GM21786 (cell line): Measurements from ENCODE around the gene ATL2.
"Not testable (repeated sequence)": the region's sequence is repeated elsewhere in the genome, so short reads cannot be mapped to it uniquely, and the experiment has no call there.

Source experiments
- ATAC-seq: cut with Tn5 transposase; IDR thresholded peaks from one replicate; pipeline ENCODE4 v1.9.1; 2021; ENCODE audit not compliant: unreplicated experiment

Gene ATL2

GRCh38 chr2:38274286-38275276 is 102.5 kb downstream of the ATL2 start:
- ATAC-seq: no peak

- ATAC-seq: no peak
Observed at GRCh38 chr2:38271697-38272096, 105.4 kb downstream of the ATL2 start.

GRCh38 chr2:38269421-38269820 is 107.7 kb downstream of the ATL2 start:
- ATAC-seq: no peak

GRCh38 chr2:38268691-38269327 is 108.3 kb downstream of the ATL2 start:
- no peak for ATAC-seq

DNA sequence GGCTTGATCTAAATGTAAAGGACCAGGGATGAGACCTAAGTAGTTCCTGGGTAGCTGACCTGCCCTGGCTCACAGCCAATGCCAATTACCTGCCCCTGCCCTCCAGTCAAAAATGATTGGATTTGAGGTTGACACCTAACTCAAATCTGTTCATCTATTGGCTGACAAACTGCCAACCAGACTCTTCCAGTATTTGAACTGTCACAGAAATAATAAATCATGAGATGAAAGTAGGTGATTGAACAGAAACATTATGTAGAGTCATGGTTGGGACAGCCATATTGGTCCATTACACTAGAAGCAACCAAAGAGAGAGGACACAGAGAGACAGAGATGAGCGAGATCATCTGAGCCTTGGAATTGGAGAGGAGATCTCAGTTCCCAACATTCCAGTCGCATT is 109.1 kb downstream of the ATL2 start:
- ATAC-seq: no peak

DNA sequence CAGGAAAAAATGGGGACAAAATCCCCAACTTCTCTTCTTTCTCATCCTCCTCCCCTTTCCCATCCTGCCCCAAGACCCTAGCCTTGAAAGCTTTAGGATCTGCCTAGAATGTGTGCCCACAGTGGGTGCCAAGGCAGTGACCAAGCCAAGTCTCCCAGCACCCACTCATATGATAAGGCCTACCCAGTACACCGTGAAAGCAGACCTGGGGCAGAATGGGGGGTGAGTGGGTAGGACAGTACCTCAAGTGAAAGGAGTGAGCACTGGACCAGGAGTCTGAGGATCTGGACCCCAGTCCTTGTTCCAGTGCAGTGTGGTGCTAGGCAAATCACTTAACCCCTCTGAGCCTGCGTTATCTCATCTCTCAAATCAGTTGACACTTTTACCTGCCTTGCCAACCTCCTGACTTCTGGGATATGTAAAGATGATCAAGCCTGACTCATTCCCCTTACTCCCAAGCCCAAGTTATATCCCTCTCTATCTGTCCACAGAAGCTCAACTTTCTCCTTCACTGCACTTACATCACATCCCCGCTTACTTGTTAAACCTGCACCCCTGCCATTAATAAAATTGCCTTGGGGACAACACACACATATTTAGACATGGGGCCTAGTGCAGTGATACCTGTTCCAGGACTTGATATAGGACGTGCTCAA is 109.7 kb downstream of the ATL2 start:
- no peak for ATAC-seq

GRCh38 chr2:38266382-38267061 is 110.6 kb downstream of the ATL2 start:
- no peak for ATAC-seq

DNA sequence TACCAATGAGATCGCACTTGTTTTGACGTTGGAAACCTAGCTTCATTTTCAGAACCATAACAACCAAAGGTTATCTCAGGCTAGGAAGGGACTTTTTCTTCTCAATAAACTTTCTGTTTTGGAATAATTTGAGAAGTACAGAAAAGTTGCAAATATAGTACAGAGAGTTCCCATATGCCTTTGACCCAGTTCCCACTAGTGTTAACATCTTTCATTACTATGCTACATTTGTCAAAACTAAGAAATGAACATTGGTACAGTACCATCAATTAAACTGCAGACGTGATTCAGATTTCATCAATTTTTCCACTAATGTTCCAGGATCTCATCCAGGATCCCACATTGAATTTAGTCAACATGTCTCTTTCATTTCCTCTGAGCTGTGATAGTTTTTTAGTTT is 111.6 kb downstream of the ATL2 start:
- no peak for ATAC-seq

DNA sequence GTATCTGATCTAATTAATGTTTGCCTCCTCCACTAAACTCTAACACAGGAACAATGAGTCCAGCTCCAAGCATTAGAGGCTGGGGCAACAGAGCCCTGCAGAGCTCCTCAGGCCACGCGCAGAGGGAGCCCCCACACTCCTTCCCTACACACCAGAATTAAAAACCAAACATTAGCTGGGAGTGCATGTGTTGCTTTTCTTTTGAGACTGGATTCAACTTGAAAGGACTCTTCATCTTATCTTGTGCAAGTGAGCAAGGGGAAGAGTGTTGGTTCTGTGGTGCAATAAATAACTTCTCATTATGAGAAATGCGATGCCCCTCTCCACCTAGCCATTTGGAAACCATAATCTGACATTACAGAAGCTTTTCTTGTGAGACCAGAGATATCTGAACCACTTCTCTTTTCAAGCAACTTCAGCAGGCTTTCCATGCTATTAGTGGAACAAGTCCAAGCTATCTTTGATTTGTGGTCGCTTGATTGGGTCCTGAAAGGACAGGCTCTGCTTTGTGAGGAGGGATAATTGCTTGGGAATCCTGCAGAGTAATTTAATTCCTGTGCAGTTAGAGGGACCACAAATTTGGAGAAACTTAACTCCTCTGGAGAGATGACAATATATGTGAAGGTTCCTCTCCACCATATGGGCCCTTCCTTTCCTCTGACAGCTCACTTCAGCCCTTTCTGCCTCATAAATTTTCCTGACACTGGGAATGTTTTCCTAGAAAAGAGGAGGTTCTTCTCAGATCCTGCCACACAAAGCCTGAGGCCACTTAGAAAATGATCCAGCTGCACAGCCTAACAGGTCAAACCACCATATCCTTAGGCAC is 112.5 kb downstream of the ATL2 start:
- ATAC-seq: no peak

GRCh38 chr2:38263293-38263692 is 113.8 kb downstream of the ATL2 start:
- no peak for ATAC-seq

DNA sequence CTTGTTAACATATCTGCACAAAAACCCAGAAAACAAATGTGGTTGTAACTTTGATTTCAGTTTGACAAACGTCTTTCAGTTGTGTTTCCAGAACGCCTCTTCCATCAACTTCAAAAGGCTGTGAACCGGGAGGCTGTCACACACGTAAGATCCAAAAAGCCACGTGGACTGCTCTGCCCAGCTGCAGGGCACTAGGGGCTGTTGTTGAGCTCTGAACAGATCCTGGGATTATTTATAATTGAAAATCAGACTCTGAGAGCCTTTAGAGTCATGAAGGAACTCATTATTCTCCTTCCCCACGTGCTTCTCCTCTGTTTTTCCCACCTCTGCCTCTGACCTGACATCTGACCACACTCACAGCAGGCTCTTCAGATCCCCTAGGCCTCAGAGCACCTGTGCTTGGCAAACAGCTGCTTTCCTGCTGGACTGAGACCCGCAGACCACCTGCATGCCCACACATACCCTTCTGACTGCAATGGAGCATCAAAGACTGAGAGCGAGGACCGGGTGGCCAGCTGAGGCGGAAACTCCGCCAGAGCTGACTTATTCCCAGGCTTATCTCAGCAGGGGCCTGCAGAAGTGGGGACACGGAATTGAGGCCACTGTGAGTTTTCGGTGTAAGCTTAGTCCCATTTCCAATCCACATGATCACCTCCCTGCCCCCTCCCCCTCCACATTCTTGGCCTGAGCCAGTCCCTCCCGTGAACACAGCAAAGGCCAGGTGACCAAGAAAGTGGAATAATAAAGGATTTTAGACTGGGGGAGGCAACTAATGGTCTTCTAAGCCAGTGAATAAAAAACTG is 114.8 kb downstream of the ATL2 start:
- ATAC-seq: no peak

DNA sequence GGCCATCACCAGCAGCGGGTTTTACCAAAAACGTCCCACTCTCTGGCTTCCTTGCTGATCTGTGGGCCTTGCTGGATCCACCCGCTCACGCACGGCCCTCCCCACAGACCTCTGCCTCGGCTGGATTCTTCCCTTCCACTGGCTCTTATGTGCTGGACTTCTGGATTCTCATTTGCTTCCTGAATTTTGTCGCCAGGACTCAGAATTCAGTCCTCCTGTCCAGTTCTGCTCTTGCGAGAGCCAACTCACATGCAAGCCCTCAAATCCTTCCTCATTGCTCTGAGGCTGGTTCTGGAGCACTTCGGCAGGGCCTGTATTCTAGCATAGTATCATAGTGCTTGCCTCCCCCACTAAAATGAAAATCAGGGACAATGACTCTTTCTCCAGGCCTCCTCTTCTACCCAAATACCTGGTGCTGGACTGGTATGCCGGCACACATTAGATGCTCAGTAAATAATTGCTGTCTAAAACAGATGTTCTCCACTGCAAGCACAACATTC is 115.5 kb downstream of the ATL2 start:
- ATAC-seq: no peak

DNA sequence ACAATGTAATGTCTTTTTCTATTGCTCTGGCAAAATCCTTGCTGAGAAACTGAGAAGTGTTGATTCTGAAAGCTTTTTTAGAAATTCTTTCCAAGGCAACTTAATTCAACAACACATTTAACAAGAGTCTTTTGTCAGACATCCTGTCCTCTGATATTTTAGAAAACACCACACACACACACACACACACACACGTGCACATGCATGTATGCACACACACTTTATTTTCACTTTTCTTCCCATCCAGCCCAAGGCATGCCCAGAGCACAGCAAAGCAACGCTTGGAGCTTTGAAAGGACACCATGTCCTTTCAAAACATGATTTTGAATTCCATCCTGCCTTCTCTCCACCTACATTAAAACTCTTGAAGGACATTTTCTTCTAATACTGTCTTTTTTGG is 116.1 kb downstream of the ATL2 start:
- no peak for ATAC-seq

- no peak for ATAC-seq
Observed at GRCh38 chr2:38260469-38260868, 116.6 kb downstream of the ATL2 start.

GRCh38 chr2:38259311-38259710 is 117.8 kb downstream of the ATL2 start:
- ATAC-seq: no peak

GRCh38 chr2:38257680-38258079 is 119.4 kb downstream of the ATL2 start:
- ATAC-seq: not testable (repeated sequence)

DNA sequence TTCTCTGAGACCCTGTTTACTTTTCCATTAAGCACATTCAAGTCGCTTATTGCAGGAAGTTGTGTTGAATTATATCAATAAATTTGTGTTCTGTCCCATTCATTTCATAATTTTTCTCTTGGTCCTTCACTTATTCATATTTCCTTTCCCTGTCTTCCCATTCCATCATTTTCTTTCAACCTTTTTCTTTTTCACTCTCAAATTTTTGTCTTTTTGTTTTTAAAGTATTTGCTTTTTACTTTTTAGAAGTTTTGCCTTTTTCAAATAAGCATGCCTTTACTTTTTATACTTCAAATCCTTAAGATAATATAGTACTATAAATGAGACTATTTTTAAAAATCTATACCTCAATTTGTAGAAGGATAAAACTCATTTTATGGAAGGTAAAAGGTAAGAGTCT is 120.5 kb downstream of the ATL2 start:
- no peak for ATAC-seq

GRCh38 chr2:38255211-38255610 is 121.9 kb downstream of the ATL2 start:
- ATAC-seq: no peak

- ATAC-seq: no peak
Observed at GRCh38 chr2:38254796-38255195, 122.3 kb downstream of the ATL2 start.
